ENCODE measurements around the gene SLC26A3.

DNA sequence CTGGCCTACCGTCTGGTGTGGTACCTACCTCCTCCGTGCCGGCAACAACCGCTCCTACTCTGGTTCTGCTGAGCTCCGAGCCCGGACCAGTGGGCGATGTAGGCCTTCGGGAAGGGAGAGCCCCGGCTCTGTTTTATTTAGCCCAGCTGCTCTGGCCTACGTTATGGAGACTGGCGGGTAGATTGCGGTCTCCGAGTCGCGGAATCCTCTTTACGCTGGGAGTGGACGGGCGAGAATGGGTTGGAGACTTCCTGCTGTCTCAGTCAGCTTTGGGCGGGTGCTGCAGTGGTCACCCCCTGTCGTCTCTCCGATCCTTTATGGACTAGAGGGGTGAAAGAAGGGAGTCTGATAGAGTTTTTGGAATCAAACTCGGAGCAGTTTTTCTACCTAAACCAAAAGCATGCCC, 58.7 kb downstream of the SLC26A3 start:
- TF ChIP-seq, protein P1, sequence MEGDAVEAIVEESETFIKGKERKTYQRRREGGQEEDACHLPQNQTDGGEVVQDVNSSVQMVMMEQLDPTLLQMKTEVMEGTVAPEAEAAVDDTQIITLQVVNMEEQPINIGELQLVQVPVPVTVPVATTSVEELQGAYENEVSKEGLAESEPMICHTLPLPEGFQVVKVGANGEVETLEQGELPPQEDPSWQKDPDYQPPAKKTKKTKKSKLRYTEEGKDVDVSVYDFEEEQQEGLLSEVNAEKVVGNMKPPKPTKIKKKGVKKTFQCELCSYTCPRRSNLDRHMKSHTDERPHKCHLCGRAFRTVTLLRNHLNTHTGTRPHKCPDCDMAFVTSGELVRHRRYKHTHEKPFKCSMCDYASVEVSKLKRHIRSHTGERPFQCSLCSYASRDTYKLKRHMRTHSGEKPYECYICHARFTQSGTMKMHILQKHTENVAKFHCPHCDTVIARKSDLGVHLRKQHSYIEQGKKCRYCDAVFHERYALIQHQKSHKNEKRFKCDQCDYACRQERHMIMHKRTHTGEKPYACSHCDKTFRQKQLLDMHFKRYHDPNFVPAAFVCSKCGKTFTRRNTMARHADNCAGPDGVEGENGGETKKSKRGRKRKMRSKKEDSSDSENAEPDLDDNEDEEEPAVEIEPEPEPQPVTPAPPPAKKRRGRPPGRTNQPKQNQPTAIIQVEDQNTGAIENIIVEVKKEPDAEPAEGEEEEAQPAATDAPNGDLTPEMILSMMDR (IDR thresholded peaks at IDR 0.05 in 4 of 5, conservative IDR thresholded peaks at IDR 0.05 in 1 of 5) = no peak
- no peak for TF ChIP-seq POLR2A (IDR thresholded peaks at IDR 0.05)
